GM12878 (cell line): ENCODE measurements around the gene ADAMTS7. TPM values are rescaled to one million over a fixed set of nuclear protein-coding genes. Genes with fewer than 3 reads are reported as not detected.

Experiments
- ATAC-seq: fragments of 200-7000 bp; cut with Tn5 transposase; 3 replicates; pipeline ENCODE4 v1.9.1; 2020; ENCODE audit warnings: mild to moderate bottlenecking, moderate library complexity
- BruUV-seq: library from RNA; stranded (reverse); fragments of 400-500 nt; replicated peaks from 2 replicates; lab custom pipeline; 2021; lab: Mats Ljungman, UMichigan
- CTCF ChIA-PET: fragments of 300-600 bp; sonication (Branson Sonifier 250); formaldehyde crosslinking; extraction: SDS; loops from one replicate; lab custom pipeline; 2021; ENCODE audit warnings: inconsistent platforms; lab: Yijun Ruan, JAX
- POLR2A ChIA-PET: fragments of 350-600 bp; formaldehyde crosslinking; extraction: SDS; loops from one replicate; lab custom pipeline; 2021; ENCODE audit warnings: inconsistent platforms; lab: Charles Lee
- RAD21 ChIA-PET: fragments of 300-600 bp; sonication (Branson Sonifier 250); formaldehyde crosslinking; loops from one replicate; lab custom pipeline; 2023; ENCODE audit warnings: antibody characterized with exemption; ENCODE audit not compliant: unreplicated experiment; lab: Charles Lee
- SMC1A ChIA-PET: fragments of 300-600 bp; sonication (Branson Sonifier 250); formaldehyde crosslinking; loops from one replicate; lab custom pipeline; 2023; ENCODE audit not compliant: unreplicated experiment, uncharacterized antibody; lab: Charles Lee
- DNase-seq: peaks from one replicate; pipeline ENCODE4 v3.0.0-alpha.2; 2011; ENCODE audit warnings: low read depth, low spot score
- FAIRE-seq: peaks from 3 replicates; lab custom pipeline; 2011; peaks lifted over from hg19 to GRCh38; lab: Jason Lieb, UNC
- H2AFZ ChIP-seq: 2 replicates; pipeline ENCODE4 v1.6.0; 2011; ENCODE audit warnings: low read depth, low read length, control low read depth; ENCODE audit not compliant: control insufficient read depth
- H3K27ac ChIP-seq: 2 replicates; pipeline ENCODE4 v1.5.1; 2011; ENCODE audit warnings: control low read depth; ENCODE audit not compliant: control insufficient read depth, insufficient read depth
- H3K27me3 ChIP-seq, 2 experiments: replicated peaks in 1 of 2; 2 replicates each; pipeline versions ENCODE4 v1.6.0 to v1.6.1; 2011; ENCODE audit warnings: low read length in 1 of 2; ENCODE audit not compliant: control insufficient read depth in 2 of 2, insufficient read depth in 2 of 2
- H3K36me3 ChIP-seq, 2 experiments: 2 replicates each; pipeline ENCODE4 v1.5.1; 2011; ENCODE audit warnings: low read length in 1 of 2; ENCODE audit not compliant: control insufficient read depth in 2 of 2, insufficient read depth in 2 of 2
- H3K4me1 ChIP-seq: 2 replicates; pipeline ENCODE4 v1.6.1; 2011; ENCODE audit warnings: mild to moderate bottlenecking, low read length, moderate library complexity, mixed read lengths; ENCODE audit not compliant: control insufficient read depth, insufficient read depth
- H3K4me2 ChIP-seq: 2 replicates; pipeline ENCODE4 v1.6.0; 2011; ENCODE audit warnings: control low read depth; ENCODE audit not compliant: control insufficient read depth, insufficient read depth
- H3K4me3 ChIP-seq: fragments of 200-600 bp; sonication (generic); 2 replicates; pipeline ENCODE4 v1.5.1; 2016
- H3K79me2 ChIP-seq: 2 replicates; pipeline ENCODE4 v1.6.0; 2011; ENCODE audit warnings: low read length; ENCODE audit not compliant: control insufficient read depth, insufficient read depth
- H3K9ac ChIP-seq: 2 replicates; pipeline ENCODE4 v1.8.0; 2011; ENCODE audit warnings: low read length, control low read depth, mixed read lengths; ENCODE audit not compliant: control insufficient read depth, insufficient read depth
- H3K9me3 ChIP-seq: replicated peaks from 3 replicates; pipeline ENCODE4 v1.5.1; 2011; ENCODE audit warnings: mild to moderate bottlenecking, low read length; ENCODE audit not compliant: control insufficient read depth, insufficient read depth
- H4K20me1 ChIP-seq: 2 replicates; pipeline ENCODE4 v1.6.0; 2011; ENCODE audit not compliant: control insufficient read depth, insufficient read depth
- BCL11A ChIP-seq: IDR thresholded peaks from 2 replicates; pipeline ENCODE4 v1.6.1; 2011; ENCODE audit warnings: low read depth, low read length
- BCLAF1 ChIP-seq: fragments of 450-650 bp; IDR thresholded peaks from 2 replicates; pipeline ENCODE4 v1.6.1; 2017; ENCODE audit warnings: antibody characterized with exemption, mild to moderate bottlenecking, moderate library complexity
- EP300 ChIP-seq, 2 experiments: fragments of 150-350 bp in 1 of 2; IDR thresholded peaks; 2 replicates each; pipeline ENCODE4 v1.6.1; 2011 to 2012; ENCODE audit warnings: low read depth in 2 of 2, low read length in 2 of 2, borderline replicate concordance in 1 of 2, improper control_type of control experiment in 1 of 2, inconsistent platforms in 1 of 2; ENCODE audit not compliant: control insufficient read depth in 1 of 2
- IKZF1 ChIP-seq: fragments of 450-650 bp; conservative IDR thresholded peaks from 2 replicates; pipeline ENCODE4 v1.6.1; 2017; ENCODE audit warnings: antibody characterized with exemption, mild to moderate bottlenecking
- MAX ChIP-seq: IDR thresholded peaks from 2 replicates; pipeline ENCODE4 v1.6.1; 2012; ENCODE audit warnings: low read depth, low read length, improper control_type of control experiment
- ZBED1 ChIP-seq: IDR thresholded peaks from 2 replicates; pipeline ENCODE4 v1.6.1; 2016; ENCODE audit warnings: borderline replicate concordance
- WGBS: methylation state at CpG from one replicate; pipeline ENCODE4 v1.1.6; 2016; ENCODE audit warnings: low lambda C conversion rate; ENCODE audit not compliant: insufficient replicate concordance, insufficient coverage; ENCODE audit errors: missing lambda C conversion rate; 5-methylcytosine and 5-hydroxymethylcytosine counted together
- in situ Hi-C: fragments of 300-500 bp; cut with MboI; formaldehyde crosslinking; loops from 9 replicates; pipeline ENCODE4 v1.14.3; 2018; ENCODE audit warnings: mixed read lengths
- intact Hi-C: fragments of 100-400 bp; cut with micrococcal nuclease; formaldehyde crosslinking; loops from one replicate; pipeline ENCODE4 v1.14.2; 2022; ENCODE audit not compliant: unreplicated experiment
- polyA plus RNA-seq, 11 experiments: library from polyadenylated mRNA; depleted of rRNA in 4 of 11; unstranded in 6 of 11; stranded (reverse) in 5 of 11; fragments of >200 nt; fragmentation: Nextera tagmentation in 4 of 11; fragmentation: Illumina TruSeq in 1 of 11; extraction: Ambion mirVana in 4 of 11; extraction: Trizol in 1 of 11; gene quantifications; 1 replicate in 1 of 11; 2 replicates in 10 of 11; pipeline versions ENCODE4 v1.2.1 to v1.2.3, GENCODE V29; 2011 to 2016; ENCODE audit warnings: inconsistent platforms in 2 of 11, missing spikeins in 2 of 11, low read depth in 1 of 11
- total RNA-seq, 4 experiments: library from RNA; depleted of rRNA in 3 of 4; stranded (reverse); fragments of >200 nt in 3 of 4; fragmentation: Illumina TruSeq in 1 of 4; extraction: Trizol in 1 of 4; gene quantifications; 2 replicates each; pipeline versions ENCODE4 v1.2.1 to v1.2.3, GENCODE V29; 2013 to 2021

The ADAMTS7 gene
- total and polyA plus RNA-seq, 10 of the 15 experiments (the other 5 are each of a cell fraction or from before 2014, with no cell fraction given) = 0.03 to 0.28 (median 0.06) TPM; not detected in 6

GRCh38 chr15:78711638-78712037 lies 99.6 kb downstream of the ADAMTS7 start:
- no peak for DNase-seq
- no peak overlapping the region for H3K4me2 ChIP-seq
- no peak for TF ChIP-seq BCL11A
- TF ChIP-seq ZBED1 = no peak
- TF ChIP-seq MAX = no peak
- no peak for TF ChIP-seq BCLAF1
- no peak for TF ChIP-seq EP300 (IDR thresholded peaks at IDR 0.05; ENCODE audit: borderline replicate concordance in 1 of 2, control insufficient read depth in 1 of 2, low read depth in 2 of 2, low read length in 2 of 2)
- TF ChIP-seq IKZF1 = no peak
- TF ChIP-seq, all 136 proteins: peak for 0
- peaks cover 1% of the 10 kb centered on the region; the same call in 1 of the 3 replicates for H3K9me3 ChIP-seq
- ChIA-PET CTCF (interaction anchor here (0.7 to 6.5 kb wide), 2 partner anchors 75 to 820 kb away, joined by 5 to 95 read pairs; no protein-coding TSS in a partner anchor), SMC1A (interaction anchor here (0.7 to 0.8 kb wide), 2 partner anchors 71 to 599 kb away, joined by 3 read pairs; no protein-coding TSS in a partner anchor), RAD21 (interaction anchor here (1.0 to 1.1 kb wide), 2 partner anchors 74 to 147 kb away, joined by 3 read pairs; partner anchors contain the start of gene CHRNA5), POLR2A (no interaction called here)
- H2AFZ ChIP-seq = no peak overlapping the region
- H3K4me3 ChIP-seq = no peak overlapping the region
- ATAC-seq = no peak
- no peak overlapping the region for H3K27ac ChIP-seq
- no peaks in the 10 kb centered on the region for H4K20me1 ChIP-seq
- FAIRE-seq = no peak
- H3K36me3 ChIP-seq = no peaks in the 10 kb centered on the region
- in situ Hi-C loops (loop anchor here (10.0 kb wide), 1 partner anchor 597 kb away; no protein-coding TSS in a partner anchor), intact Hi-C loops (no loop called here)
- 26% methylated on average over 2 of the region's 2 CpGs for WGBS
- no peak overlapping the region for H3K9ac ChIP-seq
- no peaks in the 10 kb centered on the region for H3K4me1 ChIP-seq
- no TSS peak for BruUV-seq
- H3K79me2 ChIP-seq = no peaks in the 10 kb centered on the region
- 0 out of 4 replicates have a peak, but pooled peaks cover 2% of the 10 kb centered on the region in 2 experiments for H3K27me3 ChIP-seq
